ENCODE data around the gene KRT73. TPM values are rescaled to one million over a fixed set of nuclear protein-coding genes. Genes with fewer than 3 reads are reported as not detected.

Gene KRT73
- total and polyA plus RNA-seq, 4 donors, result not detected

DNA sequence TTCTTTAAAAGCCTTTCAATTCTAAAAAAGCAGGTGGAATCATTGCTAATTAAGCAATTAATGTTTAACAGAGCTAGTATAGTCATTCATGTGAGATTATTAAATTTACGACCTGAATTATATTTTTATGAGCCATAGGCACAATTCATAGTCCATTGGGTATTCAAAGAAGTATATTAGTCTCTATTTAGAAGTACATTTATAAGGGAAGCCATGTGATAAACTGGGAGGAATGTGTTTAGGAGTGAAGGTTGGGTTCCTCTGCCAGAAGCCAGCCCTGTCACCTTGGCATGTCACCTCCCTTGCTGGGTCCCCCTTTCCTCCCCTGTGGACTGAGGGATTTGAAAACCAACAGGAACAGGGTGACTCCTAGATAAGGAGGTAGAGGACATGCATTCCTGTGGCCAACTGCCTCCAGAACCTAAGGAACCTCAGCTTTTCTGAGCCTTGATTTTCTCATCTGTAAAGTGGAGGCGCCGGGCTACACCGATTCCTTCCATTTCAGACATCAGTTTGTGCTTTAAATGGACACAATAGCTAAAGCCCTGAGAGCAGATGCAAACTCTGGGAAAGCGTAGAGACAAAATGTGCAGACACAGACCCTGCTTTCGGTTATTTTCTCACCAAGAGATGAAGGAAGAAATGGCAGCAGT lies 39.0 kb upstream of the KRT73 start (continued):
- TF ChIP-seq, protein P1, sequence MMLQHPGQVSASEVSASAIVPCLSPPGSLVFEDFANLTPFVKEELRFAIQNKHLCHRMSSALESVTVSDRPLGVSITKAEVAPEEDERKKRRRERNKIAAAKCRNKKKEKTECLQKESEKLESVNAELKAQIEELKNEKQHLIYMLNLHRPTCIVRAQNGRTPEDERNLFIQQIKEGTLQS (IDR thresholded peaks at IDR 0.05), result no peak
- no peak for TF ChIP-seq RXRA (IDR thresholded peaks at IDR 0.05)

DNA sequence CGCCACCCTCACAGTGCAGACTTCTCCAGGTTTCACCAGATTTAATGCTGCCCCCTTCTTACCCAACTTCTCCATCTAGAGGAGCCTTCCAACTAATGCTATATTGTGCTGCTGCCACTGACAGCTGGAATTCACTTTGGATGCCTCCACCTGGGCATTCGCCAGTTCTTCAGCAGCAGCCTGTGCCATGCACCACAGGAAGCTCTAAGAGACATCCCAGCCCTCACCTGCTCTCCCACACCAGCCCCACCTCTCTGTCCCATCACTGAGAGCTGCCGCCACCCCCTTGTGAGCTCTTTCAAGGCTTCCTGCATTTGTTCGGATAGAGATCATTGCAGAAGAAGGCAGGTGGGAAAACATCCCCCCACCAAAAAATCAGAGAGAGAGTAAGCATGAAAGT lies 38.3 kb upstream of the KRT73 start:
- Histone ChIP-seq H3K4me1 (ENCODE audit: control insufficient read depth in 4 of 4, insufficient read depth in 4 of 4, low read length in 3 of 4) (no peaks in the 10 kb centered on the region), H3K9me3 (ENCODE audit: control insufficient read depth in 4 of 4, low read length in 3 of 4) (peaks cover 0 to 2% (median 0%) of the 10 kb centered on the region in 4 donors), H3K36me3 (ENCODE audit: control insufficient read depth in 4 of 4, insufficient read depth in 3 of 4, low read depth in 1 of 4, low read length in 3 of 4) (no peaks in the 10 kb centered on the region), H3K9ac (ENCODE audit: low read depth in 1 of 2, low read length in 2 of 2) (no peak overlapping the region), H3K27ac (ENCODE audit: low read depth in 1 of 2, low read length in 2 of 2) (no peak overlapping the region), H3K4me3 (ENCODE audit: low read depth in 1 of 3, low read length in 3 of 3) (no peak overlapping the region), H3K27me3 (ENCODE audit: control insufficient read depth in 4 of 4, insufficient read depth in 4 of 4, low read length in 3 of 4) (peaks cover 0 to 2% (median 0%) of the 10 kb centered on the region in 4 donors)
- TF ChIP-seq HNF4G (IDR thresholded peaks at IDR 0.05) (no peak), NR2F2 (IDR thresholded peaks at IDR 0.05) (no peak), FOXA1 (IDR thresholded peaks at IDR 0.05) (no peak), TAF1 (conservative IDR thresholded peaks at IDR 0.05) (no peak), HNF4A (conservative IDR thresholded peaks at IDR 0.05) (no peak), EGR1 (IDR thresholded peaks at IDR 0.05; ENCODE audit: low read depth in 2 of 2) (no peak), GABPA (IDR thresholded peaks at IDR 0.05 in 1 of 2, conservative IDR thresholded peaks at IDR 0.05 in 1 of 2) (no peak), RAD21 (IDR thresholded peaks at IDR 0.05) (no peak), SP1 (IDR thresholded peaks at IDR 0.05) (no peak), RXRA (IDR thresholded peaks at IDR 0.05) (no peak), FOXA2 (IDR thresholded peaks at IDR 0.05) (no peak), YY1 (IDR thresholded peaks at IDR 0.05) (no peak), JUND (IDR thresholded peaks at IDR 0.05) (no peak)
- TF ChIP-seq, protein P2, sequence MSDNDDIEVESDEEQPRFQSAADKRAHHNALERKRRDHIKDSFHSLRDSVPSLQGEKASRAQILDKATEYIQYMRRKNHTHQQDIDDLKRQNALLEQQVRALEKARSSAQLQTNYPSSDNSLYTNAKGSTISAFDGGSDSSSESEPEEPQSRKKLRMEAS (IDR thresholded peaks at IDR 0.05), result no peak
- TF ChIP-seq, protein P3, sequence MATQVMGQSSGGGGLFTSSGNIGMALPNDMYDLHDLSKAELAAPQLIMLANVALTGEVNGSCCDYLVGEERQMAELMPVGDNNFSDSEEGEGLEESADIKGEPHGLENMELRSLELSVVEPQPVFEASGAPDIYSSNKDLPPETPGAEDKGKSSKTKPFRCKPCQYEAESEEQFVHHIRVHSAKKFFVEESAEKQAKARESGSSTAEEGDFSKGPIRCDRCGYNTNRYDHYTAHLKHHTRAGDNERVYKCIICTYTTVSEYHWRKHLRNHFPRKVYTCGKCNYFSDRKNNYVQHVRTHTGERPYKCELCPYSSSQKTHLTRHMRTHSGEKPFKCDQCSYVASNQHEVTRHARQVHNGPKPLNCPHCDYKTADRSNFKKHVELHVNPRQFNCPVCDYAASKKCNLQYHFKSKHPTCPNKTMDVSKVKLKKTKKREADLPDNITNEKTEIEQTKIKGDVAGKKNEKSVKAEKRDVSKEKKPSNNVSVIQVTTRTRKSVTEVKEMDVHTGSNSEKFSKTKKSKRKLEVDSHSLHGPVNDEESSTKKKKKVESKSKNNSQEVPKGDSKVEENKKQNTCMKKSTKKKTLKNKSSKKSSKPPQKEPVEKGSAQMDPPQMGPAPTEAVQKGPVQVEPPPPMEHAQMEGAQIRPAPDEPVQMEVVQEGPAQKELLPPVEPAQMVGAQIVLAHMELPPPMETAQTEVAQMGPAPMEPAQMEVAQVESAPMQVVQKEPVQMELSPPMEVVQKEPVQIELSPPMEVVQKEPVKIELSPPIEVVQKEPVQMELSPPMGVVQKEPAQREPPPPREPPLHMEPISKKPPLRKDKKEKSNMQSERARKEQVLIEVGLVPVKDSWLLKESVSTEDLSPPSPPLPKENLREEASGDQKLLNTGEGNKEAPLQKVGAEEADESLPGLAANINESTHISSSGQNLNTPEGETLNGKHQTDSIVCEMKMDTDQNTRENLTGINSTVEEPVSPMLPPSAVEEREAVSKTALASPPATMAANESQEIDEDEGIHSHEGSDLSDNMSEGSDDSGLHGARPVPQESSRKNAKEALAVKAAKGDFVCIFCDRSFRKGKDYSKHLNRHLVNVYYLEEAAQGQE (IDR thresholded peaks at IDR 0.05), result no peak
- TF ChIP-seq, protein P4, sequence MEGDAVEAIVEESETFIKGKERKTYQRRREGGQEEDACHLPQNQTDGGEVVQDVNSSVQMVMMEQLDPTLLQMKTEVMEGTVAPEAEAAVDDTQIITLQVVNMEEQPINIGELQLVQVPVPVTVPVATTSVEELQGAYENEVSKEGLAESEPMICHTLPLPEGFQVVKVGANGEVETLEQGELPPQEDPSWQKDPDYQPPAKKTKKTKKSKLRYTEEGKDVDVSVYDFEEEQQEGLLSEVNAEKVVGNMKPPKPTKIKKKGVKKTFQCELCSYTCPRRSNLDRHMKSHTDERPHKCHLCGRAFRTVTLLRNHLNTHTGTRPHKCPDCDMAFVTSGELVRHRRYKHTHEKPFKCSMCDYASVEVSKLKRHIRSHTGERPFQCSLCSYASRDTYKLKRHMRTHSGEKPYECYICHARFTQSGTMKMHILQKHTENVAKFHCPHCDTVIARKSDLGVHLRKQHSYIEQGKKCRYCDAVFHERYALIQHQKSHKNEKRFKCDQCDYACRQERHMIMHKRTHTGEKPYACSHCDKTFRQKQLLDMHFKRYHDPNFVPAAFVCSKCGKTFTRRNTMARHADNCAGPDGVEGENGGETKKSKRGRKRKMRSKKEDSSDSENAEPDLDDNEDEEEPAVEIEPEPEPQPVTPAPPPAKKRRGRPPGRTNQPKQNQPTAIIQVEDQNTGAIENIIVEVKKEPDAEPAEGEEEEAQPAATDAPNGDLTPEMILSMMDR (IDR thresholded peaks at IDR 0.05; ENCODE audit: low read depth, low read length, missing input control), result no peak
- TF ChIP-seq, protein P1 (IDR thresholded peaks at IDR 0.05), result no peak
- TF ChIP-seq, protein P5, sequence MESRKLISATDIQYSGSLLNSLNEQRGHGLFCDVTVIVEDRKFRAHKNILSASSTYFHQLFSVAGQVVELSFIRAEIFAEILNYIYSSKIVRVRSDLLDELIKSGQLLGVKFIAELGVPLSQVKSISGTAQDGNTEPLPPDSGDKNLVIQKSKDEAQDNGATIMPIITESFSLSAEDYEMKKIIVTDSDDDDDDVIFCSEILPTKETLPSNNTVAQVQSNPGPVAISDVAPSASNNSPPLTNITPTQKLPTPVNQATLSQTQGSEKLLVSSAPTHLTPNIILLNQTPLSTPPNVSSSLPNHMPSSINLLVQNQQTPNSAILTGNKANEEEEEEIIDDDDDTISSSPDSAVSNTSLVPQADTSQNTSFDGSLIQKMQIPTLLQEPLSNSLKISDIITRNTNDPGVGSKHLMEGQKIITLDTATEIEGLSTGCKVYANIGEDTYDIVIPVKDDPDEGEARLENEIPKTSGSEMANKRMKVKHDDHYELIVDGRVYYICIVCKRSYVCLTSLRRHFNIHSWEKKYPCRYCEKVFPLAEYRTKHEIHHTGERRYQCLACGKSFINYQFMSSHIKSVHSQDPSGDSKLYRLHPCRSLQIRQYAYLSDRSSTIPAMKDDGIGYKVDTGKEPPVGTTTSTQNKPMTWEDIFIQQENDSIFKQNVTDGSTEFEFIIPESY (IDR thresholded peaks at IDR 0.05), result no peak
- DNase-seq (ENCODE audit: low spot score), result no peak
- WGBS, result 77% methylated on average over 4 of the region's 4 CpGs
